Fibroblast of skin of right biceps (primary cell): ENCODE data around the gene MS4A18.
"Not testable (repeated sequence)": the region's sequence is repeated elsewhere in the genome, so short reads cannot be mapped to it uniquely, and the experiment has no call there.

ENCODE experiments used
- DNase-seq: peaks from one replicate; pipeline ENCODE4 v3.0.0-alpha.2; 2013

The MS4A18 gene

GRCh38 chr11:60740573-60740972 lies 16.1 kb downstream of the MS4A18 start:
- no peak for DNase-seq

GRCh38 chr11:60741421-60741820 lies 16.9 kb downstream of the MS4A18 start:
- DNase-seq, result no peak

- no peak for DNase-seq
Observed at GRCh38 chr11:60743058-60743457, 18.5 kb downstream of the MS4A18 start.

- DNase-seq, result no peak
Observed at GRCh38 chr11:60744114-60744513, 19.6 kb downstream of the MS4A18 start.

GRCh38 chr11:60747359-60747873 lies 22.9 kb downstream of the MS4A18 start:
- DNase-seq, result no peak

- no peak for DNase-seq
Observed at GRCh38 chr11:60748225-60748624, 23.7 kb downstream of the MS4A18 start.

GRCh38 chr11:60748821-60749220 lies 24.3 kb downstream of the MS4A18 start:
- no peak for DNase-seq

- no peak for DNase-seq
Observed at GRCh38 chr11:60750911-60751310, 26.4 kb downstream of the MS4A18 start.

- no peak for DNase-seq
Observed at GRCh38 chr11:60753309-60753708, 28.8 kb downstream of the MS4A18 start.

GRCh38 chr11:60754887-60755286 lies 30.4 kb downstream of the MS4A18 start:
- DNase-seq, result no peak

- peak; percentile 3 for DNase-seq
Observed at GRCh38 chr11:60756307-60757032, 31.9 kb downstream of the MS4A18 start, which contains the start of gene MS4A15. Gene MS4A15, plus strand, starts transcription at chr11:60756867. Its CDS starts 6,867 bp downstream, at chr11:60763734.

GRCh38 chr11:60757231-60757800 lies 32.8 kb downstream of the MS4A18 start:
- no peak for DNase-seq

GRCh38 chr11:60758671-60759070 lies 34.2 kb downstream of the MS4A18 start:
- not testable (repeated sequence) for DNase-seq

GRCh38 chr11:60759438-60760225 lies 35.1 kb downstream of the MS4A18 start:
- not testable (repeated sequence) for DNase-seq

GRCh38 chr11:60761436-60762190 lies 37.1 kb downstream of the MS4A18 start:
- no peak for DNase-seq

GRCh38 chr11:60762851-60763691 lies 38.6 kb downstream of the MS4A18 start:
- DNase-seq, result no peak

- no peak for DNase-seq
Observed at GRCh38 chr11:60763692-60764369, 39.3 kb downstream of the MS4A18 start.

- DNase-seq, result no peak
Observed at GRCh38 chr11:60764879-60765278, 40.4 kb downstream of the MS4A18 start.

- DNase-seq, result no peak
Observed at GRCh38 chr11:60765355-60765754, 40.8 kb downstream of the MS4A18 start.

- no peak for DNase-seq
Observed at GRCh38 chr11:60766547-60766946, 42.0 kb downstream of the MS4A18 start.

GRCh38 chr11:60767388-60767811 lies 42.9 kb downstream of the MS4A18 start:
- DNase-seq, result no peak
